HG02981 (cell line): ENCODE measurements around the gene TBCD.

ENCODE experiments used
- ATAC-seq: cut with Tn5 transposase; IDR thresholded peaks from one replicate; pipeline ENCODE4 v1.9.1; 2021; ENCODE audit warnings: mild to moderate bottlenecking, moderate library complexity; ENCODE audit not compliant: unreplicated experiment

Gene TBCD

GRCh38 chr17:82789051-82789592 is 37.3 kb downstream of the TBCD start:
- no peak for ATAC-seq

GRCh38 chr17:82789806-82790205 is 37.9 kb downstream of the TBCD start:
- no peak for ATAC-seq

- no peak for ATAC-seq
Observed at GRCh38 chr17:82790391-82790790, 38.5 kb downstream of the TBCD start.

- no peak for ATAC-seq
Observed at GRCh38 chr17:82791532-82791931, 39.7 kb downstream of the TBCD start.

GRCh38 chr17:82793974-82794630 is 42.2 kb downstream of the TBCD start:
- ATAC-seq: no peak

- ATAC-seq: no peak
Observed at GRCh38 chr17:82794781-82795482, 43.1 kb downstream of the TBCD start.

- ATAC-seq: no peak
Observed at GRCh38 chr17:82795615-82796014, 43.8 kb downstream of the TBCD start.

GRCh38 chr17:82797061-82797460 is 45.2 kb downstream of the TBCD start:
- ATAC-seq: no peak

- ATAC-seq: no peak
Observed at GRCh38 chr17:82798752-82799151, 46.9 kb downstream of the TBCD start.

- no peak for ATAC-seq
Observed at GRCh38 chr17:82799591-82799990, 47.7 kb downstream of the TBCD start.

GRCh38 chr17:82800885-82801284 is 49.0 kb downstream of the TBCD start:
- ATAC-seq: no peak

- no peak for ATAC-seq
Observed at GRCh38 chr17:82801377-82801970, 49.6 kb downstream of the TBCD start.

GRCh38 chr17:82802075-82802780 is 50.4 kb downstream of the TBCD start:
- no peak for ATAC-seq

- ATAC-seq: no peak
Observed at GRCh38 chr17:82803185-82803584, 51.3 kb downstream of the TBCD start.

- ATAC-seq: no peak
Observed at GRCh38 chr17:82803606-82804005, 51.7 kb downstream of the TBCD start.

- ATAC-seq: no peak
Observed at GRCh38 chr17:82804442-82805191, 52.8 kb downstream of the TBCD start.

GRCh38 chr17:82805254-82805653 is 53.4 kb downstream of the TBCD start:
- ATAC-seq: no peak

- no peak for ATAC-seq
Observed at GRCh38 chr17:82805823-82806222, 54.0 kb downstream of the TBCD start.

- ATAC-seq: no peak
Observed at GRCh38 chr17:82806645-82807044, 54.8 kb downstream of the TBCD start.

- no peak for ATAC-seq
Observed at GRCh38 chr17:82807101-82807500, 55.2 kb downstream of the TBCD start.

GRCh38 chr17:82807562-82807961 is 55.7 kb downstream of the TBCD start:
- no peak for ATAC-seq
